Choroid plexus epithelial cell (primary cell): ENCODE results near the gene SFXN5.

Source experiments
- DNase-seq: peaks from one replicate; pipeline ENCODE4 v3.0.0-alpha.2; 2010; ENCODE audit warnings: low read depth
- H3K4me3 ChIP-seq: 2 replicates; pipeline ENCODE4 v1.5.1; 2011; ENCODE audit warnings: low read depth, mild to moderate bottlenecking, control low read depth, low read length, moderate library complexity
- CTCF ChIP-seq: conservative IDR thresholded peaks from 2 replicates; pipeline ENCODE4 v1.5.1; 2011; ENCODE audit warnings: low read depth, mild to moderate bottlenecking, control low read depth, inconsistent platforms, low read length, moderate library complexity

SFXN5 gene

GRCh38 chr2:73106791-73107190 lies 35.3 kb upstream of the SFXN5 start:
- H3K4me3 ChIP-seq, result no peak overlapping the region
- TF ChIP-seq CTCF, result no peak
- no peak for DNase-seq

- no peak for TF ChIP-seq CTCF
- no peak for DNase-seq
- H3K4me3 ChIP-seq, result no peak overlapping the region
Observed at GRCh38 chr2:73105511-73105971, 34.0 kb upstream of the SFXN5 start.

- DNase-seq, result no peak
- H3K4me3 ChIP-seq, result no peak overlapping the region
- TF ChIP-seq CTCF, result no peak
Observed at GRCh38 chr2:73104933-73105332, 33.4 kb upstream of the SFXN5 start.

- no peak for TF ChIP-seq CTCF
- no peak for DNase-seq
- no peak overlapping the region for H3K4me3 ChIP-seq
Observed at GRCh38 chr2:73103018-73103542, 31.6 kb upstream of the SFXN5 start.

- no peak for DNase-seq
- H3K4me3 ChIP-seq, result no peak overlapping the region
- no peak for TF ChIP-seq CTCF
Observed at GRCh38 chr2:73101626-73102256, 30.2 kb upstream of the SFXN5 start.

- H3K4me3 ChIP-seq, result no peak overlapping the region
- no peak for TF ChIP-seq CTCF
- no peak for DNase-seq
Observed at GRCh38 chr2:73100956-73101355, 29.4 kb upstream of the SFXN5 start.

- TF ChIP-seq CTCF, result no peak
- no peak overlapping the region for H3K4me3 ChIP-seq
- DNase-seq, result no peak
Observed at GRCh38 chr2:73099486-73099885, 28.0 kb upstream of the SFXN5 start.
